Measurements from ENCODE around the gene SLC11A1.
A peak's percentile ranks its signal among the peaks of the same experiment; 100 is the strongest.

Gene SLC11A1

GRCh38 chr2:218406209-218406948 is 24.3 kb downstream of the SLC11A1 start:
- DNase-seq, result peak; percentile 92

GRCh38 chr2:218406949-218407618 is 25.0 kb downstream of the SLC11A1 start:
- DNase-seq, result peak; percentile 45

- DNase-seq, result no peak
These were observed 25.6 kb downstream of the SLC11A1 start for GRCh38 chr2:218407717-218408116.

GRCh38 chr2:218418321-218418716 is 36.2 kb downstream of the SLC11A1 start:
- no peak for DNase-seq

- DNase-seq, result peak; percentile 95
These were observed 36.8 kb downstream of the SLC11A1 start, which contains the start of gene VIL1 for GRCh38 chr2:218418717-218419458. Gene VIL1 (plus strand): TSS chr2:218419123. CDS start chr2:218423779, 4,656 bp downstream.

- DNase-seq, result no peak
These were observed 37.6 kb downstream of the SLC11A1 start for GRCh38 chr2:218419630-218420216.

GRCh38 chr2:218421027-218421426 is 39.0 kb downstream of the SLC11A1 start:
- DNase-seq, result no peak

- DNase-seq, result no peak
These were observed 40.5 kb downstream of the SLC11A1 start for GRCh38 chr2:218422403-218423086.

GRCh38 chr2:218423584-218423983 is 41.5 kb downstream of the SLC11A1 start:
- no peak for DNase-seq

GRCh38 chr2:218425531-218425930 is 43.5 kb downstream of the SLC11A1 start:
- no peak for DNase-seq

GRCh38 chr2:218427741-218428140 is 45.7 kb downstream of the SLC11A1 start:
- no peak for DNase-seq

- no peak for DNase-seq
These were observed 46.9 kb downstream of the SLC11A1 start for GRCh38 chr2:218428846-218429558.

GRCh38 chr2:218429911-218430692 is 48.0 kb downstream of the SLC11A1 start:
- DNase-seq, result no peak

- no peak for DNase-seq
These were observed 48.6 kb downstream of the SLC11A1 start for GRCh38 chr2:218430721-218431120.

GRCh38 chr2:218431878-218432277 is 49.8 kb downstream of the SLC11A1 start:
- DNase-seq, result no peak

GRCh38 chr2:218432676-218433365 is 50.7 kb downstream of the SLC11A1 start:
- DNase-seq, result no peak

GRCh38 chr2:218434456-218434855 is 52.4 kb downstream of the SLC11A1 start:
- DNase-seq, result no peak

GRCh38 chr2:218435003-218435982 is 53.2 kb downstream of the SLC11A1 start:
- no peak for DNase-seq

GRCh38 chr2:218436992-218437391 is 54.9 kb downstream of the SLC11A1 start:
- no peak for DNase-seq

All from NCI-H146 (cell line).